Measurements from ENCODE around the gene ABTB2.

DNA sequence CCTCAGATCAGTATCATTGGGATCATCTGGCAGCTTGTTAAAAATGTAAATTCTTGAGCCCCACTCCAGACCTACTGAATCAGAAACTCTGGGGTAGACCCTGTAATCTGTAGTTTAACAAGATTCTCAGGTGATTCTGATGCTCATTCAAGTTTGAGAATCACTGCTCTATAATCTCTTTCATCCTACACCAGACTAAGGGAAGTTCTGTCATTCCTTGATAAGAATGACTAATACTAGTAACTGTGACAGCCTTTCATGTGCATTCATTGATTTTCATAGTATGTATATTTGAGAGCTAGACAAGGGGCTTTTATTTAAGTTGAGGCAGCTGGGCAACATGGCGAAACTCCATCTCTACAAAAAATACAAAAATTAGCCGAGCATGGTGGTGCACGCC lies 222.4 kb downstream of the ABTB2 start:
- TF ChIP-seq, protein P1, sequence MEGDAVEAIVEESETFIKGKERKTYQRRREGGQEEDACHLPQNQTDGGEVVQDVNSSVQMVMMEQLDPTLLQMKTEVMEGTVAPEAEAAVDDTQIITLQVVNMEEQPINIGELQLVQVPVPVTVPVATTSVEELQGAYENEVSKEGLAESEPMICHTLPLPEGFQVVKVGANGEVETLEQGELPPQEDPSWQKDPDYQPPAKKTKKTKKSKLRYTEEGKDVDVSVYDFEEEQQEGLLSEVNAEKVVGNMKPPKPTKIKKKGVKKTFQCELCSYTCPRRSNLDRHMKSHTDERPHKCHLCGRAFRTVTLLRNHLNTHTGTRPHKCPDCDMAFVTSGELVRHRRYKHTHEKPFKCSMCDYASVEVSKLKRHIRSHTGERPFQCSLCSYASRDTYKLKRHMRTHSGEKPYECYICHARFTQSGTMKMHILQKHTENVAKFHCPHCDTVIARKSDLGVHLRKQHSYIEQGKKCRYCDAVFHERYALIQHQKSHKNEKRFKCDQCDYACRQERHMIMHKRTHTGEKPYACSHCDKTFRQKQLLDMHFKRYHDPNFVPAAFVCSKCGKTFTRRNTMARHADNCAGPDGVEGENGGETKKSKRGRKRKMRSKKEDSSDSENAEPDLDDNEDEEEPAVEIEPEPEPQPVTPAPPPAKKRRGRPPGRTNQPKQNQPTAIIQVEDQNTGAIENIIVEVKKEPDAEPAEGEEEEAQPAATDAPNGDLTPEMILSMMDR (IDR thresholded peaks at IDR 0.05) = no peak
- TF ChIP-seq POLR2A (IDR thresholded peaks at IDR 0.05) = no peak

All from body of pancreas (tissue), 4 donors.